PC-3 (cell line): ENCODE results near the gene RGL2. TPM values are rescaled to one million over a fixed set of nuclear protein-coding genes. Genes with fewer than 3 reads are reported as not detected.
A peak's percentile ranks its signal among the peaks of the same experiment; 100 is the strongest.

ENCODE experiments used
- ATAC-seq: fragments of 200-7000 bp; cut with Tn5 transposase; 2 replicates; pipeline ENCODE4 v1.9.1; 2020; ENCODE audit warnings: mild to moderate bottlenecking, moderate library complexity
- BruUV-seq: library from RNA; stranded (reverse); fragments of 400-500 nt; replicated peaks from 2 replicates; lab custom pipeline; 2021; lab: Mats Ljungman, UMichigan
- CTCF ChIA-PET: fragments of 300-600 bp; sonication (Branson Sonifier 250); formaldehyde crosslinking; loops from one replicate; lab custom pipeline; 2022; ENCODE audit warnings: antibody characterized with exemption; lab: Charles Lee
- POLR2A ChIA-PET: fragments of 300-600 bp; sonication (Branson Sonifier 250); formaldehyde crosslinking; loops from one replicate; lab custom pipeline; 2022; ENCODE audit warnings: antibody characterized with exemption; ENCODE audit not compliant: unreplicated experiment; lab: Charles Lee
- DNase-seq: peaks from one replicate; pipeline ENCODE4 v3.0.0-alpha.2; 2015
- H2AFZ ChIP-seq: fragments of 300-600 bp; sonication (generic); 2 replicates; pipeline ENCODE4 v1.6.0; 2016; ENCODE audit warnings: antibody characterized with exemption, low read length
- H3F3A ChIP-seq: fragments of 300-600 bp; sonication (generic); one replicate; pipeline ENCODE4 v1.6.0; 2017; ENCODE audit warnings: antibody characterized with exemption, low read length, control low read depth, mild to moderate bottlenecking; ENCODE audit not compliant: unreplicated experiment
- H3K27ac ChIP-seq: fragments of 300-600 bp; sonication (generic); 2 replicates; pipeline ENCODE4 v1.5.1; 2016; ENCODE audit warnings: mild to moderate bottlenecking, low read length
- H3K27me3 ChIP-seq: fragments of 300-600 bp; sonication (generic); 2 replicates; pipeline ENCODE4 v1.6.1; 2016; ENCODE audit warnings: low read length, mixed read lengths
- H3K36me3 ChIP-seq: fragments of 300-600 bp; sonication (generic); 2 replicates; pipeline ENCODE4 v1.6.1; 2016; ENCODE audit warnings: low read depth, mixed run types, low read length, mixed read lengths
- H3K4me1 ChIP-seq: fragments of 300-600 bp; sonication (generic); 2 replicates; pipeline ENCODE4 v1.5.1; 2016; ENCODE audit warnings: low read length; ENCODE audit not compliant: insufficient read depth
- H3K4me2 ChIP-seq: fragments of 300-600 bp; sonication (generic); 2 replicates; pipeline ENCODE4 v1.6.0; 2016; ENCODE audit warnings: low read length
- H3K4me3 ChIP-seq: fragments of 300-600 bp; sonication (generic); 2 replicates; pipeline ENCODE4 v1.5.1; 2016; ENCODE audit warnings: mild to moderate bottlenecking, low read length, mixed read lengths
- H3K79me2 ChIP-seq: fragments of 300-600 bp; sonication (generic); 2 replicates; pipeline ENCODE4 v1.6.1; 2017; ENCODE audit warnings: low read length, mixed read lengths
- H3K9ac ChIP-seq: fragments of 300-600 bp; sonication (generic); 2 replicates; pipeline ENCODE4 v1.6.0; 2016; ENCODE audit warnings: mild to moderate bottlenecking, low read length
- H3K9me2 ChIP-seq: fragments of 300-600 bp; sonication (generic); replicated peaks from 2 replicates; pipeline ENCODE4 v1.6.1; 2016; ENCODE audit warnings: mixed run types, low read length, mixed read lengths
- H3K9me3 ChIP-seq: fragments of 300-600 bp; sonication (generic); 2 replicates; pipeline ENCODE4 v1.6.1; 2016; ENCODE audit warnings: low read length, mixed read lengths
- H4K20me1 ChIP-seq: fragments of 300-600 bp; sonication (generic); 2 replicates; pipeline ENCODE4 v1.6.1; 2016; ENCODE audit warnings: low read length, mixed read lengths
- EZH2 ChIP-seq: fragments of 300-600 bp; sonication (generic); IDR thresholded peaks from one replicate; pipeline ENCODE4 v1.6.1; 2017; ENCODE audit warnings: antibody characterized with exemption, mild to moderate bottlenecking, low read length; ENCODE audit not compliant: unreplicated experiment
- EZH2phosphoT487 ChIP-seq: fragments of 300-600 bp; sonication (generic); IDR thresholded peaks from 2 replicates; pipeline ENCODE4 v1.6.1; 2018; ENCODE audit warnings: mild to moderate bottlenecking, antibody characterized with exemption, low read length, borderline replicate concordance
- intact Hi-C: fragments of 100-400 bp; cut with micrococcal nuclease; formaldehyde crosslinking; loops from 2 replicates; pipeline ENCODE4 v1.9.0; 2023
- total RNA-seq: library from RNA; depleted of rRNA; stranded (reverse); fragments of >200 nt; gene quantifications from 2 replicates; pipeline ENCODE4 v1.2.3, GENCODE V29; 2014
- TF ChIP-seq, protein P1 (sequence below): fragments of 300-600 bp; sonication (generic); conservative IDR thresholded peaks from 2 replicates; pipeline ENCODE4 v1.5.1; 2017; ENCODE audit warnings: antibody characterized with exemption, low read depth, mild to moderate bottlenecking, low read length

RGL2 gene
- total RNA-seq, 1 experiment from 2014 or later = 34.9 TPM

DNA sequence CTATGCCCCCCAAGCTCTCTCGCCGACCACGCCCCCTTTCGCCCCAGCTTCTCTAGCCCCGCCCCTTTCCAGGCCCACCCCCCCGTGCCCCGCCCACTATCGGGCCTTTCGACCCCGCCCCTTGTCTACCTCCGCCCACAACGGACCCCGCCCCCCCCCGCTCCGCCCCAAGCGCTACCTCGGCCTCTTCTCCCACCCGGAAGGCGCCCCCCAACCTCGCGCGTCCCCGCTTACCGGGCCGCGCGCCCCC lies 18.6 kb upstream of the RGL2 start:
- H3K4me3 ChIP-seq = peak overlapping the region; percentile 72; the same call in 1 of the 2 replicates
- ChIA-PET CTCF (interaction anchor here (0.7 to 1.1 kb wide), 3 partner anchors 18 to 109 kb away, joined by 5 to 18 read pairs (median 6); partner anchors contain the start of gene B3GALT4), POLR2A (interaction anchor here (0.6 to 1.0 kb wide), 8 partner anchors 18 to 1587 kb away, joined by 3 to 16 read pairs (median 4); partner anchors contain the start of genes HMGA1 and MSH5)
- H3K27ac ChIP-seq = peak overlapping the region; percentile 57; the same call in 1 of the 2 replicates
- no peaks in the 10 kb centered on the region for H4K20me1 ChIP-seq
- intact Hi-C loops = no loop called here
- peak overlapping the region; percentile 56 for H3K4me2 ChIP-seq
- no peak overlapping the region for H2AFZ ChIP-seq
- peaks cover 49% of the 10 kb centered on the region for H3K79me2 ChIP-seq
- H3F3A ChIP-seq = no peaks in the 10 kb centered on the region
- H3K9ac ChIP-seq = peak overlapping the region; percentile 36; the same call in 1 of the 2 replicates
- no peaks in the 10 kb centered on the region for H3K9me3 ChIP-seq
- TF ChIP-seq EZH2phosphoT487 (no peak), EZH2 (no peak)
- TF ChIP-seq, protein P1, sequence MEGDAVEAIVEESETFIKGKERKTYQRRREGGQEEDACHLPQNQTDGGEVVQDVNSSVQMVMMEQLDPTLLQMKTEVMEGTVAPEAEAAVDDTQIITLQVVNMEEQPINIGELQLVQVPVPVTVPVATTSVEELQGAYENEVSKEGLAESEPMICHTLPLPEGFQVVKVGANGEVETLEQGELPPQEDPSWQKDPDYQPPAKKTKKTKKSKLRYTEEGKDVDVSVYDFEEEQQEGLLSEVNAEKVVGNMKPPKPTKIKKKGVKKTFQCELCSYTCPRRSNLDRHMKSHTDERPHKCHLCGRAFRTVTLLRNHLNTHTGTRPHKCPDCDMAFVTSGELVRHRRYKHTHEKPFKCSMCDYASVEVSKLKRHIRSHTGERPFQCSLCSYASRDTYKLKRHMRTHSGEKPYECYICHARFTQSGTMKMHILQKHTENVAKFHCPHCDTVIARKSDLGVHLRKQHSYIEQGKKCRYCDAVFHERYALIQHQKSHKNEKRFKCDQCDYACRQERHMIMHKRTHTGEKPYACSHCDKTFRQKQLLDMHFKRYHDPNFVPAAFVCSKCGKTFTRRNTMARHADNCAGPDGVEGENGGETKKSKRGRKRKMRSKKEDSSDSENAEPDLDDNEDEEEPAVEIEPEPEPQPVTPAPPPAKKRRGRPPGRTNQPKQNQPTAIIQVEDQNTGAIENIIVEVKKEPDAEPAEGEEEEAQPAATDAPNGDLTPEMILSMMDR = no peak
- H3K36me3 ChIP-seq = peaks cover 12% of the 10 kb centered on the region; the same call in 1 of the 2 replicates
- H3K4me1 ChIP-seq = peaks cover 54% of the 10 kb centered on the region
- ATAC-seq (no peak), DNase-seq (no peak)
- no peaks in the 10 kb centered on the region for H3K9me2 ChIP-seq
- H3K27me3 ChIP-seq = no peaks in the 10 kb centered on the region
- BruUV-seq = no TSS peak

DNA sequence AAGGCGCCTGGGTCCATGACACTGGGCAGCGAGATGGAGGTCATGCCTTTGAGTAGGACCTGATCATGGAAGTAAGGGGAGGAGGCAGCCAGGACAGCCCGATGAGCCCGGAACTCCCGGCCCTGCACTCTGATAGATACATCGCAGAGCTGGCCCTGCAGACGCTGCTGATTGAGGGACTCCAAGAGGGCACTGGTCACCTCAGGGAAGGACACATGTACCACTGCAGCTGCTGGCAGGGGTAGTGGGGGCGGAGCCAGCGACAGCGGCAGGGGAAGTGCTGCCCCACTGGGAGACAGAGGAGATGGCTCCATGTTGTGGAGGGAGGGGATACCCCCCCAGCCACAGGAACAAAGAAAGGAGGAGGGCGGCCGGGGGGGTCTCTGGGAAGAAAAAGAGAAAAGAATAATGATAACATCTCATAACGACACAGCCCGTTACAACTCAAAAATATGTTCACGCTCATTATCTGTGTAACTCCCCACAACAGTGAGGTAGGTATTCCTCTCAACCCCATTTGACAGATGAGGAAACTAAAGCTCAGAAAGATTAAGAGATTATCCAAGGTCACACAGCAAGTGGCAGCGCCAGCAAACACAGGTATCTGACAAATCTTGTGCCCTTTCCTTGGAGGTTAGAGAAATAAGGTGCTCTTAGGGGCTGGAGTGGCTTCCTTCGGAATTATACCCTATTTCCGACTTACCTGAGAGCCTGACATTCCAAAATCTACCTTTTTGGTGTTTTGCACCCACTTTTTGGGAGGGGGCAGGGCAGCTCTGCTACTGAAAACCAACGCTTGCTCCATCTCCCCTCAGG lies 18.1 kb upstream of the RGL2 start:
- H3K4me2 ChIP-seq = peak overlapping the region; percentile 56
- peaks cover 12% of the 10 kb centered on the region; the same call in 1 of the 2 replicates for H3K36me3 ChIP-seq
- TF ChIP-seq EZH2phosphoT487 = no peak
- TF ChIP-seq, protein P1 = no peak
- no peak for TF ChIP-seq EZH2
- H2AFZ ChIP-seq = no peak overlapping the region
- no peak for ATAC-seq
- peaks cover 53% of the 10 kb centered on the region for H3K4me1 ChIP-seq
- POLR2A ChIA-PET = interaction anchor here (0.6 to 0.9 kb wide), 4 partner anchors 32 to 1577 kb away, joined by 3 to 6 read pairs (median 4); partner anchors contain the start of gene MSH5
- H3K27me3 ChIP-seq = no peaks in the 10 kb centered on the region
- CTCF ChIA-PET = no interaction called here
- no peak for DNase-seq
- H3K4me3 ChIP-seq = peak overlapping the region; percentile 42; the same call in 1 of the 2 replicates
- H3K9me3 ChIP-seq = no peaks in the 10 kb centered on the region
- no peak overlapping the region for H3K9ac ChIP-seq
- no peaks in the 10 kb centered on the region for H3K9me2 ChIP-seq
- no peak overlapping the region for H3K27ac ChIP-seq
- H3F3A ChIP-seq = no peaks in the 10 kb centered on the region
- peaks cover 3% of the 10 kb centered on the region; the same call in 1 of the 2 replicates for H4K20me1 ChIP-seq
- intact Hi-C loops = no loop called here
- peaks cover 49% of the 10 kb centered on the region for H3K79me2 ChIP-seq
- no TSS peak for BruUV-seq
